ENCODE measurements around the gene MMP15.

Gene MMP15

DNA sequence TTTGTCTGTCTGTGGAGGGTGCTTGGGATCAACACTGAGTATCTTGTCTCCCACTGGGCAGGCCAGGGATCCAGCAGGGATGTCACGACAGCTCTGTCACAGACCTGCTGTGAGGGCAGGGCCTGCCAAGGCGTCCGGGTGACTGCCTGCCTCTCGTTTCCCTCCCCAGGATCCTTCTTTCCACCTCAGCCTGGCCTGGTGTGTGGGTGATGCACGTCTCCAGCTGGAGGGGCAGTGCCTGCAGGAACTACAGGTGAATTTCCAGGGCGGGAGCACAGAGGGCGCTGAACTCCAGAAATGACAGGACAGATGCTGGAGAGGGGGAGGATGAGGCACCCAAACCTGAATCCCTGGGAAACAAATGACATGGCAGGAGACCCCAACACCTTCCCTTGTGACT is 6.8 kb upstream of the MMP15 start:
- no peak for DNase-seq (ENCODE audit: low read depth in 1 of 2, low spot score in 1 of 2)

DNA sequence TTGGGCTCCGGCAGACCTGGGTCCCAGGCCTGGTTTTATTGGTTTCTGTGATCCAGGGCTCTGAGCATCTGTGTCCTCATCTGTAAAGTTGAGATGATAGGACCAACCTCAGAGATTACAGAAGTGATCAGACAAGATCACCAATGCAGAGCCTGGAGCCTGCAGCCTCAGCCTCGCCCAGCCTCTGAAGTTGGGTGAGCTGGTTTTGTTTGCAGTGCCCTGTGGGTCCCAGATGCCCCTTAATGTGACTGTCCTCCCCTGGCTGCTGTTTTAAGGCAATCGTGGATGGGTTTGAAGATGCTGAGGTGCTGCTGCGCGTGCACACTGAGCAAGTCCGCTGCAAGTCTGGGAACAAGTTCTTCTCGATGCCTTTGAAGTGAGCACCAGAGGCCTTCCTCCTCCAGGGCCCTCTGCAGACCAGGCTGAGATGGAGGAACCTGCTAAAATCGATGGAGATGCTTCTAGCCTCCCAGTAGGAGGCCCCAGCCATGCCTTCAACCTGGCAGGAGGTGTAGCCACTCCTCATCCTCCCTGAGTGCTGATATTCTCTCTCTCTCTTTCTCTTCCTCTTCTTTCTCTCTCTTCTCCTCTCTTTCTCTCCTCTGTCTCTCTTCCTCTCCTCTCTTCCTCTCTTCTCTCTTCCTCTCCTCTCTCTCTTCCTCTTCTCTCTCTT is 5.6 kb upstream of the MMP15 start:
- DNase-seq (ENCODE audit: low read depth in 1 of 2, low spot score in 1 of 2), result no peak

DNA sequence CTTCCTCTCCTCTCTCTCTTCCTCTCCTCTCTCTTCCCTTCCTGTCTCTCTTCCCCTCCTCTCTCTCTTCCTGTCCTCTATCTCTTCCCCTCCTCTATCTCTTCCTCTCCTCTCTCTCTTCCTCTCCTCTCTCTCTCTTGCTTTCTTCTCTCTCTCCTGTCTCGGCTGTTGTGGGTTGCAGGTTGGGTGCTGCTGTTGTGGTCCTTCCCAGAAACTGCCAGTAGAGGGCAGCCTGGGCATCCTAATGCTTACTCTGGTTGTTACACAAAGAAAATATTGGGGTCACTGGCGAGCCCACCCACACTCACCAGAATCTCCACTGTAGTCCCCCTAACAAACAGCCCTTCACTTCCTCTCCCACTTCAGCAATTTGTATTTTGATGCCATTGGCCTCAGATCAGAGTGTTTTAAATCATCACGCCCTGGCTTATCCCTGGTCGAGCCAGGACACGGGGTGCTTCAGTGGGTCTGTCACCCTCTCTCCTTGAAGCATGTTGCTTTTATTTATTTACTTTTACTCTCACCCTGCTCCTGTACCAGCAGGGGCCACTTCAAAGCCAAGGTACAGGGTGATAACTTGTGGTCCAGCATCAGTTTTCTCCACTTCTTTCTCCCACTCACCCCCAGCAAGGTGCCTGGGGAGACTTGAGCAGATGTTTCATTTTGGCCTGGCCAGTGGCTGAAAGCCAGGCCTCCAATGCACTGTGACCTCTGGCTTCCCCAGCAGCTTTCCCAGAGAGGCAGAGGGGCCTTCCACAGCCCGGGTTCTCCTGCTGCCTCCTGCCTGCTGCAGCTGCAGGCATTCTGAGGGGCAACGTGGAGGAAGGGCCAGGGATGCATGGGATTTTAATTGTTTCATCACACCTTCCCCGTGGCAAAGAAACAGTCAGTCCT is 4.7 kb upstream of the MMP15 start:
- peak in 1 of 2 donors; percentile 43 for DNase-seq (ENCODE audit: low read depth in 1 of 2, low spot score in 1 of 2)

DNA sequence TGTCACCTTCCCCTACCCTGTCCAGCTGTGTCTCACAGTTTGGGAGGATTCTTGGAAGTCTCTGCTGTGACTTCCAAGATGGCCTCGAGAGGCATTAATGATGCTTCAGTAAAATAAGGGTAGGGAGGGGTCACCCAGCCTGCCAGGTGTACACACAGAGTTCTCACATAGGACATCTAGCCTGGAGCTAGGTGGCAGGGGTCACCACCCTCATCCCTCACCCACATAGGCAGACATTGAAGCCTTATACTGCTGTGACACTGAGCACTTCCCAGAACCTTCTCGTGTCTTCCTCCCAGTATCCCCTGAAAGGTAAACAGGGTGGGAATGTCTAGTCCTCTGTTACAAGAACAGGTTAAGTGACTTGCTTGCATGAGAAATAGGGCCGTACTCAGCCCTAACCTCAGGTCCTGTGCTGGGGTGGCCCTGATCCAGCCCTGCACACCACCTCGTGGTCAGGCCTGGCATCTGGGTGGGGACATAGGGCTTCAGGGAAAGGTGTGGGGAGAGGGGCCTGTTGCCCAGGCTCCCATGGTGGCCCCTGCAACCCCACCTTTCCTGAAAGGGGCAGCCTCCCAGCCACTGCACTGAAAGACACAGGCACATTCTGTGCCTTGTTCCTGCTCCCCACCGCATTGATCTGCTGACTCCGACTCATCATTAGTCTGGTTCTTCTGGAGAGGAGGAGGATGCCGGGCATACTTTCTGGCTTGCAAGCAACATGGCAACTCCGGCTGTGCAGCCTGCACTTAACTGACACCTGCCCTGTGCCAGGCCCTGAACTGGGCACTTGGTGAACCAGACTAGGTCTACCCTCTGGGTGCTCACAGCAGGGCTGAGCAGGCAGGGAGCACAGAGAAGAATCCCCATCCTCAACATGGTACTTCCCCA is 3.6 kb upstream of the MMP15 start:
- DNase-seq (ENCODE audit: low read depth in 1 of 2, low spot score in 1 of 2), result no peak

DNA sequence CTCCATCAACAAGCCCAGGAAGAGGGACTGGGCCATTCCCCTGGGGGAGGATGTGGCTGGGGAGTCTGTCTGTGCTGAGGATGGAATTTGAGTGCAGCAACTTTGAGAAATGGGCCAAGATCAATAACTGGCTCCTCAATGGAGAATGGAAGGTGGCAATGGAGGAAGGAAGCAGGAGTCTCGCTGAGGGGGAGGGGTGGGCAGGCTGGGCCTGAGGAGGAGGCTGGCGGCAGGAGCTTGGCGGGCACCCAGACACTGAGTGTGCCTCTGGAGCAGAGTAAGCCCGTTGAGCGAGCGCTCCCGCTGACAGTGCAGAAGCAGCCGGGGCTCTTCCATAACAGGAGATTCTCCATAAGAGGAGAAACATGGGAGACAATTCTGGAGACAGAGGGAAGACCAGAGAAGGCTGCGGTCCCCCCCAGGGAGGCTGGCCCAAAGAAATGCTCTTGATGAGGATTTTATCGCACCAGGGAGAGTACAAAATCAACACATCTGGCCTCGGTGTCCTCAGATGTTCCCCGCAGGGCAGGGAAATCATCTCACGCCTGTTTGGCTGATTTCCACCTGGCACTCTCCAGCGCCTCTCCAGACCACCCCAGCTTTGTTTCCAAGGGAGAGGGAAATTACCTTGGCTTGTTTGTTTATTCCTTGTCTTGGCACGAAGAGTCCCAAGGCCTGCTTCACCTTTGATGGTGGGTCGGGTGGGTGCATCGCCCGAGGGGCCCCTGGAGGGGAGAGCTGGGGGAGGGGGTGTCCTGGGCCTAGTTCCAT is 2.8 kb upstream of the MMP15 start:
- DNase-seq (ENCODE audit: low read depth in 1 of 2, low spot score in 1 of 2), result no peak

DNA sequence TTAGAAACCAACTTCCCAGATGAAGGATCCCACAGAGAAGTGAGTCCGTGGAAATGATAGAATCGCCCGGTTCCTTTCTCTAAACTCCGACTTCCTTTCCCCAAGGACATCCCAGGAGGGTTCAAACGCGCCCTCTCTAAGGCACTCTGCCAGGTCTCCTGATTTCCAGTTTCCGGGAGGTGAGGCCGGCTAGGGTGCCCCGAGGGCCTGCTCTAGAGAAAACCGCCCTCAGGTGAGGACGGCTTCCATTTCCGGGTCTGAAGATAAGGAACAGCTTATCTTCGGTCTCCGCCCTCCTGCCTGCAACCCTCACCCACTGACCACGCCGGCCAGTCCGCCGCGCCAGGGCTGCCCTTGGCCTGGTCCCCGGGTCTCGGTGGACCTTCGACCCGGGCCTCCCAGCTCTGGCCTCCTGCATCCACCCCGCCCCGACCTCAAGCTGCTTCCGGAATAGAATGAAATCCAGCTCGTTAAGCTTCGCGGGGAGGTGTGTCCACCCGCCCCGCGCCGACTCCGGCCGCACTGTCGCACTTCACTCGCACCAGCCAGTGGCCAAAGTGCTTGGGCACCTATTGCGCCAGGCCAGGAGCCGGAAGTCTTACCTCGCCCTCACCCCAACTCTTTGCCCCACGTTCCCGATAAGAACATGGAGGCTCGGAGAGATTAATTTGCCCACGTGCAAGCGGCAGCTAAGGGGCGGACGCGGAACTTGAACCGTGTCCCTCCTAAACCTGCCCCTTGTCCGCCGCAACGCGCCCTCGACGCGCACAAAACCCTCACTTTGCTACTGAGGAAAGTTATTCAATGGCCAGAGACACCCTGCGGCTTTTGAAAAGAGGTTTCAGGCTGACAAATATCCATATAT is 836 bp upstream of the MMP15 start:
- DNase-seq (ENCODE audit: low read depth in 1 of 2, low spot score in 1 of 2), result peak in 1 of 2 donors; percentile 9

DNA sequence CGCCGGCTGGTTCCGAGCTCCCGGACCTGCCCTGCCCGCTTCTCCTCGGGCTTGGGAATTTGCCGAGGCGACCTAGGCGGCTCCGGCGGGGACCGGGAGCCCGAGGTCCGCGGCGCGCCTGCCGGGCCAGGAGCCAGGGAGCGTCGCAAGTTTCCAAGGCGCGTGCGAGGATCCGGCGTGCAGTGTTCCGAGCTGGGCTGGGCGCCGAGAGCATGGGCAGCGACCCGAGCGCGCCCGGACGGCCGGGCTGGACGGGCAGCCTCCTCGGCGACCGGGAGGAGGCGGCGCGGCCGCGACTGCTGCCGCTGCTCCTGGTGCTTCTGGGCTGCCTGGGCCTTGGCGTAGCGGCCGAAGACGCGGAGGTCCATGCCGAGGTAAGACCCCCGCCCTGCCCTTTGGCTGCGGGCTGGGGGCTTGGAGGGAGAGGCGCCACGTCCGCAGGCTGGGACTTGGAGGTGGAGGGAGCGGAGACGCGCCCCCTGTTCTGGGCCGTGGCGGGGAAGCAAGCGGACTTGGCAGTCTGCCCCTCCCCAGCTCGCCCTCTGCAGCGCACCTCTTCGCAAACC is 668 bp downstream of the MMP15 start:
- no peak for DNase-seq (ENCODE audit: low read depth in 1 of 2, low spot score in 1 of 2)

DNA sequence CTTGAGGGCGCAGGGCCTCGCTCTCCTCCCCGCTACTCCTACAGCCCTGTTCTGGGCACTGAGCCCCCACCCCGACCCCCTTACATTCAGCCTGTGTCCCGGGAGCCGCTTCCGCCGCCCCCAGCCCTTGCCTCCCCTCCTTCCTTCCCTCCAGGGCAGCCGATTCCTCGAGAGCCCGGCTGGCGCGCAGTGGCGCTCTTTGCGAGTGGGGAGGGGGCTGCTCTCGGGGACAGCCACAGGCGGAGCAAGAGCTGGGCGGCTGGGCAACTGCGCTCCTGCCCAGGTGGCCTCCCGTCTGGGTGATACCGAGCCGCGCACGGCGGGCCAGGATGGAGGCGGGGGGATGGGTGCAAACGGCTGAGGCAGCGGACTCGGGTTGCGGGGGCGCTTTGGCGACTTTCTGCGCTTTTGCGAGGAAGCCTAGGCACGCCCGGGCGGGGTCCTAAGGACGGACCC is 1.2 kb downstream of the MMP15 start:
- no peak for DNase-seq (ENCODE audit: low read depth in 1 of 2, low spot score in 1 of 2)

DNA sequence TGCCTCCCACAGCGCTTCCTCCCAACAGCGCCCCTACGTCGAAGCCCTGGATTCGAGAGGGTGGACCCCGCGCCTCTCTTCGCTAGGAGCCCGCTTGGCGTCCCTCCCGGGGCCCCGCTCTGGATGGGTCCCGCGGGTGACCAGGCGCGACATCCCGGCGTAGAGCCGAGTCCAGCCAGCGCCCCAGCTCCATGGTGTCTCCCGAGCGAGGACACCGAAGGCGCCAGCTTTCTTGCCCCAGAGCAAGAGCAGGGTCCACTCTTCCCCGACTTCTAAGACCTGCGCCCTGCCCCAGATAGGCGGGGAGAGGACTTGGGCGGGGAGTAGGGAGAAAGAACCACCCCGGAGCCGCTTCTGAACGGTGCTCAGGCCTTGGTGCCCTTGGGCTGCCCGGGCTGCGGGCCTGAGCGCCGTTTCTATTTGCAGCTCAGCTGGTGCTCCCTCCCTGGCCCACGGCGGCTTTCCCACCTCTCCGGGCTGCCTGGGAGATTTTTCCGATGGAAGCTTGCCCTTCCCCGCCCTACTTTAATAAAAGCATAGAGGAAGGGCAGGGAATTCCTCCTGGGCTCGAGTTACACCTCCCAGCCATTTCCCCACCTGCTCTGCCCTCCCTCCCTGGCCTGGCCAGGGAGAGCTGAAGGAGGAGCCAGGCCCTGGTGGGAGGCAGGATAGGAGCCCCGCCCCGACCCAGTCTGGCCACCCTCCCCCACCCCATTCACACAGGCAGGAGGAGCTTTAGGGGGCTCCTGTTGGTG is 1.8 kb downstream of the MMP15 start:
- no peak for DNase-seq (ENCODE audit: low read depth in 1 of 2, low spot score in 1 of 2)

DNA sequence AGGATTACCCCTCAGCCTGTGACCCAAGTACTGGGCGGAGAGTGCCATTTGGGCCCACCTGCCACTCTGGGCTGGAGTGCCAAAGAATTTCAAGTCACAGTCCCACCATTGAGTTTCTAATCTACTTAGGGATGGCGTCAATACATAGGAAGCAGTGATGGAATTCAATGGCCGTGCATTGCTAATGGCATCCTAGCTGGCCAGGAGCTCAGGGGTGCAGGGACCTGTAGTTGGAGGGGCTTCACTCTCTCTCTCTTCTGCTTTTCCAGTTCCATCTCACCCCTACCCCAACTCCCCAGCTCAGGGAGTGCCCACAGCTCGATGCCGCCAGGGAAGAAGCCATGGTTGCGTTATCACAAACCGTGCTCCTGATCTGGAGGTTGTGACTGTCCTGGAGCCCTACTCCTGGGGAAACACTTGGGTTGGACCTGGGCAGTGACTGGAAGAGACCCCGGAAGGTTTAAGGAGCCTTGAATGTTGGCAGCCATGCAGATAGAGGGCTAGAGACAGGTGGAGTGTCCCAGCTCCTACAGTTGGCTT is 2.4 kb downstream of the MMP15 start:
- DNase-seq (ENCODE audit: low read depth in 1 of 2, low spot score in 1 of 2), result no peak

DNA sequence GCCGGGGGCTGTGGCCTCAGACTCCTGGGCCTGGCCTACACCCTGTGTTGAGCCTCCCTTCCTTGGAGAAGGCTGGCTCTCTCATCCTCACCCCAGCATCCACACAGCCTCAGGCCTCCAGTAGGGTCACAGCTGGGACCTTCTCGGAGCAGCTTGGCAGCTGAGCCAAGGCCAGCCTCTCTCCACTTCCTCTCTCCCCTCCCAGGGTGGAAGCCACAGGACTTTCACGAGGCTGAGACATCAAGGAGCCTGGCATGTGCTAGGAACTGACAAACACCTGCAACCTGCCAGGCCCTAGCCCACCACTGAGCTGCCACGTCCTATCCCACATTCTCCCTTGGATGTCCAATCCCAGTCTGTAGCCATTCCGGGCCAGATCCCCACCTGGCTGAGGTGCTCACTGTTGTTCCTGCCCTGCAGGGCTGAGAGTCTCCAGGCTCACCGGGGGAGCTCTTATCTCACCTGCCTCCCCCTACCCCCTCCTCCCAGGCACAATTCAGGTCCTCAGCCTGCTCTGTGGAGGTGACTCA is 3.1 kb downstream of the MMP15 start:
- DNase-seq (ENCODE audit: low read depth in 1 of 2, low spot score in 1 of 2), result no peak

DNA sequence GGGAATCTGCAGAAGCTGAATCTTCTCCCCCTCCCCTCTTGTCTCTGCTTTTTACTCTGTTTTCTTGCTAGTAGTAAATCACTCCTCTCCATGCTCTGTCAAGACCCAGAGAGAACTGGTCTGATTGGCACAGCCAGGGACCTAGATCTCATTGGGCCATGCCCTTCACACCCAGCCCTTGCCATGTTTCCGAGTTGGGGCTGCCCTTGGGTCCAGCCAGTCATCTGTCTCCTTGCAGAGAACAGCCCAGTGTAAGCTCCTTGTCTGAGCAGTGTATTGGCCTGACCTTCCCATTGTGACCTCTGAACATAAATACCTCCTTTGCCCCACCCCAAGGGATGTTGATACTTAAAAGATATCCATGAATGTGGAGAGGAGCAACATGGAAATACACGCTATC is 3.9 kb downstream of the MMP15 start:
- DNase-seq (ENCODE audit: low read depth in 1 of 2, low spot score in 1 of 2), result no peak

DNA sequence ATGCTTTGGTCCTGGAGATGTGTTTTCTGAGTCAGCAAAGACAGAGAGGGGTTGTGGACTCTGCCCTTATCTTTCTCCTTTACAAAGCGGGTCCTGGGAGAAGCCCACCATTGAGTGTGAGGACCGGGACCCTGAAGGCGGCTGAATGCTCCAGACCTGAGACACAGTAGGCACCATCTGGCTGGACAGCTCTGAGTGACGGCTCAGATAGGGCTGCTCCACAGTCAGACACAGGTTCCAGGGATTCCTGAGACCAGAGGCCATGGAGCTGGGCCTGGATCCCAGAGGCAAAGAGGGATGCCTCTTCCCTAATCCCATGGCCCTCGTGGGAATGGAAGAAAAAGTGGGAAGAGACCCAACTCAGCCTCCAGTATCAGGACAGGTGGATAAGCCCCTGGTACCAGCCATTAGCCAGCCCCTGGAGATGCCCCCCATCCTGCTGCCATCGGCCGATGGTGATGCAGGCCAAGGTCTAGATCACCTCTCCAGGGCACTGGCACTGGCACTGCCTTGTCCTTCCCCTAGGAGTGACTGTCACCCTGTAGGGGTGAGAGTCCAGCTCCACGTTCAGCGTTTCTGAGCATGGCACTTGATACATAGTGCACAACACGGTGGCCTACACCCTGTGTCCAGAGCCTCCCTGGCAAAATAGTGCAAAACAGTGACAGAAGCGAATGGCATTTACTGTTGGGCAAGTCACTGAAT is 4.7 kb downstream of the MMP15 start:
- no peak for DNase-seq (ENCODE audit: low read depth in 1 of 2, low spot score in 1 of 2)

DNA sequence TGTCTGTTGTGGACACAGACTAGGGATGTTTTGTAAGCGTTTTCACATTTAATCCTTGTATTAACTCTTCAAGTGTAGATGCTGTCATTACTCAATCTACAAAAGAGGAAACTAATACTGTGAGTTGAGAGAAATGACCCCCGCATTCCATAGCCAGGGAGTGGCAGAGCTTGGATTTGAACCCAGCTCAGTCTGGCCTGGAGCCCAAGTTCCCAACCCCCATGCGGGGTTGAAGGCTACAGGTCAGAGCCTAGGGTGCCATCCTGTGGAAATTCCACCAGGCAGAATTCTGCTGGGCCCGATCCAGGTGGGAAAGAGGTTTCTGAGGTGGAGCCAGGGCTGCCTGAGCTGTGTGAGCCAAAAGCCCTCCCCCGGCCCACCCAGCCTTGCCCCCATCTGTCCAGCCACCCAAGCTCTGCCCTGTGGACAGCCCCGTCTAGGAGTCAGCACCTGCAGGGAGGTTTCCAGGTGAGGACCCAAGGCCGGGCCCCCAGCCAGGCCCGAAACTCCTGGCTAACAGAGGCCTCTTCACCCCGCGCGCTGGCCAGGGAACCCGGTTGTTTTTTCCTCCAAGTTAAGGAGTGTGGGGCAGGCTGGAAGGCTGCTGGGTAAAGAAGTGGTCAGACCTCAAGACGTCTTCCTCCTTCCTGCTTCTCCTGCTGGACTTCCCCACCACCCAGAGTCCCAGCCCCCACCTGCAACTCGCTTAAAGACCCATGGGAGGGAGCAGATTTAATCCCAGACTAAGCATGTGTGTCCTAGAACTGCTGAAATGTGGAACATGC is 5.7 kb downstream of the MMP15 start:
- no peak for DNase-seq (ENCODE audit: low read depth in 1 of 2, low spot score in 1 of 2)

DNA sequence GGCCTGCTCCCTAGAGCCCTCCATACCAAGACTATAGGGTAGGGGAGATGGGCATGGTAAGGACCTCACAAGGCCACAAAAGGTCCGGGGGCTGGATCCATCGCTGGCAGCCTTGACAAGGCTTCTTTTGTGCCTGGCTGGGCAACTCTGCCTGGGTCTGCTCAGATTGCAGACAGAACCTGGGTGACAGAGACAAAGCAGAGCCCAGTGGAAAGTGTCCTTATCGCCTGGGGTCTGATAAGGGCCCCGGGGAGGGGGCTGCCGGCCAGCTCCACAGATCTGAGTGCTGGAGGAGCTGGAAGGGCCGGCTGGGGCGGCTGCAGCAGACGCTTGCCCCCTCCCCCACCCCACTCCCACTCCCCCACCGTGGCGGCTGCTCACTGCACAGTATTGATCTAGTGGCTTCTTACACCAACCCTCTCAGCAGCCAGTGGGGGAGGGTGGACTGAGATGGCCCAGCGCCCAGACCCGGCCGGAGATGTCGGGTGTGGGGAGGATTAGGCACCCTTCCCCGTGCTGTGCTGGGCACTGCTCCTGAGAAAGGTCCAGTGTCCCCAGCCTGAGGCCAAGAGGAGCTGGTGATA is 7.2 kb downstream of the MMP15 start:
- DNase-seq (ENCODE audit: low read depth in 1 of 2, low spot score in 1 of 2), result no peak

DNA sequence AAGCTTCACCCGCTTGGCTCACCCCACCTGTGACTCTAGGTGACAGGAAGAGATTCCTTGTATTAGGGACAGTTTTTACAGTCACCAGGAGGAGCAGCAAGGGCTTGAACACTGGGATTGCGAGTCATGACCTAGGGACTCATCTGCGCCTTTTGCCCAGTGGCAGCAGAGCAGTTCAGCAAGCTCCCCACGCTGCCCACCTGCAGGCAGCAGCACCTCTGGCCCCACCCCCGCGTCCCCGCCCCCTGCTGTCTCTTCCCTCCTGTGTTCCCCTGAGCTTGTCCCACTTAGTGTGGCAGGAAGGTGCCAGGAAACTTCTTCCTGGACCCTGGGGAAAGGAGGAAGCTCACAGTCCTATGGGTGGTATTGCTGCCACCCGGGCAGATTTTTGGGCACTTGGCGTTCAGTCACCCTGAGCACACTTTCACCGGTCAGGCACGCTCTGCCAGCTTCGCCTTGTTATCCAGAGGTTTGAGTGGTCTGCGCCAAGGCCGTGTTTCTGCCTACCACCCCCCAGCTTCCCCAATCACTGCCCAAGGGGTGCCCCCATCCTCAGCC is 8.7 kb downstream of the MMP15 start:
- DNase-seq (ENCODE audit: low read depth in 1 of 2, low spot score in 1 of 2), result no peak
